Measurements from ENCODE around the gene PLEKHG3.
"Not testable (repeated sequence)": the region's sequence is repeated elsewhere in the genome, so short reads cannot be mapped to it uniquely, and the experiment has no call there.

Gene PLEKHG3

DNA sequence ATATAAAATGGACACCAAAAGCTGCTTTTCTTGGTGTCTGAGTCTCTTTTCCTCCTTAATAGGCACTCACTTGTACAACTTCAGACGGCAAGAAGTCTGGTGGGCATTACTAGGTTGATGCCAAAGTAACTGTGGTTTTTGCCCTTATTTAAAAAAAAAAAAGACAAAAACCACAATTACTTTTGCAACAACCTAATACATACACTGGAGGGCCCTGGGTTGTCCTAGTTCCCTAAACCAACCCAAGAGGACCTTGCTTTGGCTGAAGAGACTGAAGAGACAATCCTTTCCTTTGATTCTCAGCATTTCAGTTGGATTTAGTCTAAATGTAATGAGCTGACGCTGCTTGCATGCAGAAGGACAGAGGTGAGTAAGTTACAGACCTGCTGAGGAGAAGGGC lies 16.2 kb upstream of the PLEKHG3 start:
- no peak for DNase-seq (ENCODE audit: low read depth in 2 of 2, low spot score in 1 of 2)

DNA sequence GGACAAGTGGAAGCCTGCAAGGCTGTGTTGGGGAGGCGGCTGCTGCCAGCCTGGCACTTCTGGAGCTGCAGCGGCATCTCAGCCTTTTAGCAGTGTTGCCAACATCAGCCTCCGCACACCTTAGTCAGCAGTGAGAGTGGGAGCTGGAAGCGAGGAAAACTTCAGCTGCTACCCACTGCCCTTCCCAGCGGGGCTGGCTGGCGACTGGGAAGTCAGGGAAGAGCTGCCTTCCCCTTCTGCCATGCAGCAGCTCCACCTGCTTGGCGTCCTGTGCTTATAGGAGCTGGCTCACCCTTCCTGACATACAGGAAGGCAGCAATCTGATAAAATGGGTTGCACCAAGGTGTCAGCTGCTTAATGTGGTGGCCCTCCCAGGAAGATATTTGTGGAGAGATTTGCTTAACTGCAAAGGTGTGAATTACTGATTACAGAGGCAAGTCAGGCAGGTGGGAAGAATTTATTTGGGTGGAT lies 15.4 kb upstream of the PLEKHG3 start:
- DNase-seq (ENCODE audit: low read depth in 2 of 2, low spot score in 1 of 2) = no peak

DNA sequence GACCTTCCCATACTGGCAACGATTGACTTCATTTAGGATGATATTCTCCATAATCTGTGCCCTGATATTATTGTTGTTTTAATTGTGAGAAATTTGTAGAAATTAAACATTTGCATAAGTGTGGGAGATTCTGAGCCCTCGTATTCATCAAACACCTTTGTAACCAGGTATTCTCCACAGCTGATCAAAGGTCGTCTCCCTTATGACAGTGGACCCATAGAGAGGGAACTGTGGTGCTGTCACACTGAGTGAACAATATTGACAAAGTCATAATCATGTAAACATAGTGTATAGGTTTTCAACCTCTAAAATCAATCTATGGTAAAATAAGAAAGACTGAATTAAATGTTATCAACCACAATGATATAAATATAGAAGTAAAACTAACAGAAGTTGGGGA lies 14.9 kb upstream of the PLEKHG3 start:
- no peak for DNase-seq (ENCODE audit: low read depth in 2 of 2, low spot score in 1 of 2)

DNA sequence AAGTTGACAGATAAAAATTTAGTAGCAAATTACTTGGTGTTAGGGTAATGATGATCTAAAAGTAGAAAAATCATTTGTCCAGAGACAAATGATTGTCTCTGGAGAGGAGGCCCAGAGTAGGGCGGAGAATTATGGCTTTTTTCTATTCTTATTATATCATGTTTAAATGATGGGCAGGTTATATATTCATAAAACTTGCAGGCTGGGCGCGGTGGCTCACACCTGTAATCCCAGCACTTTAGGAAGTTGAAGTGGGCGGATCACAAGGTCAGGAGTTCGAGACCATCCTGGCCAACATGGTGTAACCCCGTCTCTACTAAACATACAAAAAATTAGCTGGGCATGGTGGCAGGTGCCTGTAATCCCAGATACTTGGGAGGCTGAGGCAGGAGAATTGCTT lies 13.6 kb upstream of the PLEKHG3 start:
- DNase-seq (ENCODE audit: low read depth in 2 of 2, low spot score in 1 of 2) = not testable (repeated sequence)

DNA sequence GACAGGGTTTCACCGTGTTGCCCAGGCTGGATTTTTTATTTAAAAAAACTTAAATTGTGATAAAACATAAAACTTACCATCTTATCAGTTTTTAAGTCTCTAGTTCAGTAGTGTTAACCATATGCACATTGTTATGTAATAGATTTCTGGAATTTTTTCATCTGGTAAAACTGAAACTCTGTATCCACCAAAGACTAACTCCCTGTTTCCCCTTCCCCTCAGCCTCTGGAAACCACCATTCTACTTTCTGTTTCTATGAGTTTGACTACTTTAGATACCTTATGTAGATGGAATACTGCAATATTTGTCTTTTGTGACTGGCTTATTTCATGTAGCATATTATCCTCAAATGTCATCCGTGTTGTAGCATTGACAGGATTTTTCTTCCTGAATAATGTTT lies 12.8 kb upstream of the PLEKHG3 start:
- no peak for DNase-seq (ENCODE audit: low read depth in 2 of 2, low spot score in 1 of 2)

DNA sequence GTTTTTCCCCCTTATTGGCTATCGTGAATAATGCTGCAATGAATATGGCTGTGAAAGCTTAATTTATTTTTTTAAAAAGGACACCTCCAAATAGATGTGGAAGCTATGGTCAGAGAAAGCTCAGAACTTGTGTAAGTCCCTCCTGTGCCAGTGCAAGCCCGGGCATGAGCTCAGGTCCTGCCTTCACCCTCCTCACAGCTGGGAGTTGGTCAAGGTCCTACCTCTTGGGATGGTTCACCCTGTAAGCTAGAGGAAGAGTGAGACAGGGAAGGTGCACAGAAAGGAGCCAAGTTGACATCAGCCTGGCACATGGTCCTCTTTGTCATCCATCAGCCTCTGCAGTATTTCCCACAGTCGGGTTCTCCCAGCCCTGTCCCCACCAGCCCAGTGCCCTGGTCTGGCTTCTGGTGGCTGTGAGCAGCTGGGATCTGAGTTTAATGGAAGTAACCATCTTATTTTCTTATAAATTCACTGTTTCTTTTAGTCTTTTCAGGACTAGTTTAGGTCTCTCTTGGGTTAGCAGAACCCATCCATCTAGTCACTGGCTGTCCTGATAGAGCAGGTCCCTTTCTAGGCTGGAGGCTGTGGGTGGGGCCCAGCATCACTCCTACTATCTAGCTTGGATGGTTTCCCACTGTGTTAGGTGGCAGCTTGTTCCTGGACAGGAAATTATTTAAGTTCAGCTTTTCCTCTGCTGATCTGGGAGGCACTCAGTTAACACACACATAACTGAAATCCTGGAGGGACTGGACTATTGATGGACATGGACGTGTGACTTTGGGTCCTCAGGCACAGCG lies 11.8 kb upstream of the PLEKHG3 start:
- no peak for DNase-seq (ENCODE audit: low read depth in 2 of 2, low spot score in 1 of 2)

DNA sequence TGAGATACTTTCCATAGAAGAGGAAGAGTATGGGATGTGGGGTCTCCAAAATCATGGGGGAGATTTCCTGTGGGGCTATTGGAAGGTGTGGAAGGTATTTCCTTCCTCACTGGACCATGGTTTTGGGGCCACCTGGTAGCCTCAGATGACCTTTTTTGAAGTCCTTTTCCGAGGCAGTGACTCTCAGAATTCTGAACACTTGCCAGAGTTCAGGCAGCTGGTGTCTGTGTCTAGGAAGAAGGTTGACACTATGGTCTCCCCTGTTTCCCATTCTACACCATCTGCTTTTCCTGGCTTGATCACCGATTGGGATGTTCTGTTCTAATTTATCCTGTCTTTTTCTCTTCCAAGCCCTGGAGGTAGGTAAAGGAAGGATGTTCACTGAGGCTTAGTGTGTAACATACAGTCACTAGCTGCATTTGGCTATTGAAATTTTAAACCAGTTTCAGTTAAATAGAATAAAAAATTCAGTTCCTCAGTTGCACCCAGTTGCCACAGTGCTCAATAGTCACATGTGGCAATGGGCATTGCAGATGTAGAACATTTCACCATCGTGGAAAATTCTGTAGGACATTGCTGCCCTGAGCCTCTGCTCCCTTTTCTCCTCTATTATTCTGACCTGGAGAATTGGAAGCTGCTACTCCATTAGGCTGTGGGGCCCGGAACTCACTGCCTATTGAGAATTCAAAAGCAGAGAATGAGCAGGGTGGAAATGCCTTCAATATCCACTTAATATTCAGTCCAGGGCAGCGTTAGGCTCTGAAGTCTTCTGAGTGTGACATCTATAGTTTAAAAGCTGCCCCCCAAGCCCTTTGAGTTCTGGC lies 11.0 kb upstream of the PLEKHG3 start:
- no peak for DNase-seq (ENCODE audit: low read depth in 2 of 2, low spot score in 1 of 2)

DNA sequence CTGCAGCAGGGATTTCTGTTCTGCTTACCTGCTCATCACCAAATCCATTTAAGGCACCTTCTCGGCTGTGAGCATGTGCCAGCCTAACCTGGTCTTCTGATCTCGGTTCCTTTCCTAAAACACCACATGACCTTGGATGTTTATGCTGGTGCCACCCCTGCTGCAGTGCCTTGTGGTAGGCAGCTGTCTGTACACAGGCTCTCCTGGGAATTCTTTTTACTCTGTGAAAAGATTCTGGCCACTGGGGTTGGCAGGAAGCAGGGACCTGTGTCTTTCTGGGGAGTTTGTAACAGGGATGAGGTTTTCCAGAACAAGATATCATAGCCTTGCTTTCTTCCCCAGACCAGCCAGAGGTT lies 10.4 kb upstream of the PLEKHG3 start:
- no peak for DNase-seq (ENCODE audit: low read depth in 2 of 2, low spot score in 1 of 2)

DNA sequence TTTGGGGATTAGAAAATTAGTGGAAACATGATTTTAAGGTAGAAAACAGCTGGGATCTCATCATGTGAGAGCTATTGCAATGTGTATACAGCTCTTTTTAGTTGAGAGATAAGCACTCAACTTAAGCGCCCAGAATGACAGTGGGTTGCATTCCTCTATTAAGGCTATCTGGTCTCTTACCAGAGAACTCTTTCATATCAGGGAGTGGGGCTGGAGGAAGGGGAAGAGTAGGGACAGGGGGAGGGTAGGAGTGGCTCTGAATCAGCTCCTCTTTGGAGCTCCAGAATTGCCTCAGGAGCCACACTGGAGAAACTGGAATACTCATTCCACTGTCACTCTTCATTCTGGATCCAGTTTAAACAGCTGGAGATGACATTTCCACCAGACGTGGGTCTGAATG lies 9.2 kb upstream of the PLEKHG3 start:
- DNase-seq (ENCODE audit: low read depth in 2 of 2, low spot score in 1 of 2) = no peak

DNA sequence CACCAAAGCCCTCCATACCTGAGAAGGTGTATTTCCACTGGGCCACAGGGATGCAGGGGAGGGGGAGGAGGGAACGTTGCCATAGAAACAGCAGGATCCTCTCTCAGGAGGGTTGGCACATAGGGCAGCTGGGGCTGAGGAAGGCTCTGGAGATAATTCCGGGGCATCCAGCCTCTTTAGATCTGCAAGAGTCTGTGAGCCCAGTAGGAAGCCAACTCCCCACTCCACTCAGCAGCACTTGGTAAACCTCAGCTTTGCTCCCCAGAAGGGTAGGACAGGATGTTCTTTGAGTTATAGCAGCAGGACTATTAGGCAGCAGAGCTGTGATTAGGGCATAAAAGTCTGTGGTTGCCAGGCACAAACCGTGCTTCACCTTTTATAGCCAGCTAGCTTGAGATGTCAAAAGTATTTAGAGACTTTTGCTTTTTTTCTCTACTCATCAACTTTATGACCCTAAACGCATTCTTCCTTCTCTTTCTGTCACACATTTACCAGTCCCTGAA lies 7.8 kb upstream of the PLEKHG3 start:
- no peak for DNase-seq (ENCODE audit: low read depth in 2 of 2, low spot score in 1 of 2)

DNA sequence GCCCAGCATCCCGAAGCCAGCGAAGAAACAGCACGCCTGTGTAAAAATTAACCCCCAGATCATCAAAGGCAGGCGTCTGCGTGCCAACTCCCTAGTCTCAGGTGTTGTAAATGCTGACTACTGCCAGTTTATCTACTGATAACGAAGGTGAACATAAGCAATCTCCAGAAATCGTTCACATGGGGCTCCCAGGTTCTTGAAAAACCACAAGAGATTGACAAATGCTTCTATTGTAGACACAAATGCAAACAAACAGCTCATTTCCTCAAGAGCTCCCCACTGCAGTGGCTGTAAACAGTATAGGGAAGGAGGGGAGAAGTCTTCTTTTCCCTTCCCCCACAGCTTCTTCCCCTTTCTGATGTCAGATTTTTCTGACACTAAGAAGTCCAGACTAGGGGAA lies 5.3 kb upstream of the PLEKHG3 start:
- DNase-seq (ENCODE audit: low read depth in 2 of 2, low spot score in 1 of 2) = no peak

DNA sequence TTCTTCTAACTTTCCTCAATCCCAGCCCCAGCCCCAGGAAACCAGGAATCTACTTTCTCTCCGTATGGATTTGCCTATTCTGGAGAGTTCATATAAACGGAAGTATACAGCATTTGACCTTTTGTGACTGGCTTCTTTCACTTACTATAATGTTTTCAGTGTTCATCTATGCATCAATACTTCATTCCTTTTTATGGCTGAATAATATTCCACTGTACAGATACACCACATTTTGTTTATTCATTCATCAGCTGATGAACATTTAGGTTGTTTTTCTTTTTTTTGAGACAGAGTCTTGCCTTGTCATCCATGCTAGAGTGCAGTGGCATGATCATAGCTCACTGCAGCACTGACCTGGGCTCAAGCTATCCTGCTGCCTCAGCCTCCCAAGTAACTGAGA lies 3.9 kb upstream of the PLEKHG3 start:
- no peak for DNase-seq (ENCODE audit: low read depth in 2 of 2, low spot score in 1 of 2)

DNA sequence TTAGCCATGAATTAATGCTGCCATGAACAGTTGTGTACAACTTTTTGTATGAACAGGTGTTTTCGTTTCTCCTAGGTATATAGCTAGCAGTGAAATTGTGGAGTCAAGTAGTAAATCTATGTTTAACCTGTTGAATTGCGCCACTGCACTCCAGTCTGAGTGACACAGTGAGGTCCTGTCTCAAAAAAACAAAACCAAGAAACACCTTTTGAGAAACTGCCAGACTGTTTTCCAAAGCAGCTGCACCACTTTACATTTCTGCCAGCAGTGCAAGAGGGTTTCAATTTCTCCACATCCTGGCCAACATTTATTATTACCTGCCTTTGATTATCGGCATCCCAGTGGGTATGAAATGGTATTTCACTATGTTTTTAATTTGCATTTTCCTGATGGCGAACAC lies 3.3 kb upstream of the PLEKHG3 start:
- no peak for DNase-seq (ENCODE audit: low read depth in 2 of 2, low spot score in 1 of 2)

DNA sequence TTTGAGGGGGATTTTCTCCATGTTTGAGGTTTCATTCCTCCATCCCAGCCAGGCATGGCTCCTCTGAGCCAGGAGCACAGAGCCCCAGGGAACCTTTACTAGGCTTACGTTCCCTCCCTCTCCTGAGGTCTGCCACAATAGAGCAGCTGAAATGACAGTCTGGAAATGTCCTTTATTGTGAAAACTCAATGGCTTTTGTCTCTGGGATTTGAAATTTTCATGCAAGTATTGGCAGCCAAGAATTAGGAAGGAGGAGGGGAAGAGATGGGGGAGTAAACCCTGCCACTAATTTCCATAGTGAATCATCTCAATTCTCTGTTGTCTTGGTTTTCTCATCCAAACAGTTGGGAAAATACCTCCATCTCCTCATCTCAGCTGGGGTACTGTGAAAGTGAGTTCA lies 2.6 kb upstream of the PLEKHG3 start:
- no peak for DNase-seq (ENCODE audit: low read depth in 2 of 2, low spot score in 1 of 2)

DNA sequence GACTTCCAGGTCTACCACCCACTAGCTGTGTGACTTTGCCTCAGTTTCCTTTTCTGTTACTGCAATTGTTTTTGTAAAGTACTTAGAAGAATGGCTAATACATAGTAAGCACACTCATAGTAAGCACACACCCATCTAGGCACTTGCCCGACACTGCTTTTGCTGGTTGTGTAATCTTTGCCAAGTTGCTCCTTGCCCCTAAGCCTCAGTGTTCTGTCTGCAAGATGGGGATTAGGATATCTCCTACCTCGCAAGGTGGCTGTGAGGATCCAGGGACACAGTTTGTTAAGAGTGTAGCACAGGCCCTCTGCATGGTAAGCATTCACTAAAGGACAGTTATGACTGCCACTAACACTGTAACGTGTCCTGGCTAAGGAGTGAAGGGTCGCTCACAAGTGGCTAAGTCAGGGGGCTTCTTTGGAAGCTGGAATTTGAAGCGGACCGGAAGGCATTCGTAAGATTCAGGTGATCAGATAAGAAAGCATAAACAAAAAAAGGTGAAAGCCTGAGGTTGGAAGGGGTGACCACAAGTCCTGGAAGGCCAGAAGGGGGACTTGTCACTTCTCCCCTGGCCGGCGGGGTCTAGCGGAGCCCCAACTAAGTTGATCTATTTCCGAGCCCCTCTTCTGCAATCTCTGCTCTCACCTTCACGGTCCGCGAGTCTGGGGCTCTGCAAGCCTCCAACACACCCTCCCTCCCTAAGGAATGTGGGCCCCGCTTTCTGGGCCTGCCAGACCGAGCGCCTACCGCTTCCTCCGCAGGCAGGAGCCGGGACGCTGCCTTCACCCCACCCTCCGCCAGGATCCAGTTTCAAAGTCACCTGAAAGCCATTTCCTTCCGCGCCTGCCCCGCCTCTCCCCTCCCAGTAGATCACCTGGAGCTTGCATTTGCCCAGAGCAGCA lies 1.5 kb upstream of the PLEKHG3 start:
- DNase-seq (ENCODE audit: low read depth in 2 of 2, low spot score in 1 of 2) = no peak

DNA sequence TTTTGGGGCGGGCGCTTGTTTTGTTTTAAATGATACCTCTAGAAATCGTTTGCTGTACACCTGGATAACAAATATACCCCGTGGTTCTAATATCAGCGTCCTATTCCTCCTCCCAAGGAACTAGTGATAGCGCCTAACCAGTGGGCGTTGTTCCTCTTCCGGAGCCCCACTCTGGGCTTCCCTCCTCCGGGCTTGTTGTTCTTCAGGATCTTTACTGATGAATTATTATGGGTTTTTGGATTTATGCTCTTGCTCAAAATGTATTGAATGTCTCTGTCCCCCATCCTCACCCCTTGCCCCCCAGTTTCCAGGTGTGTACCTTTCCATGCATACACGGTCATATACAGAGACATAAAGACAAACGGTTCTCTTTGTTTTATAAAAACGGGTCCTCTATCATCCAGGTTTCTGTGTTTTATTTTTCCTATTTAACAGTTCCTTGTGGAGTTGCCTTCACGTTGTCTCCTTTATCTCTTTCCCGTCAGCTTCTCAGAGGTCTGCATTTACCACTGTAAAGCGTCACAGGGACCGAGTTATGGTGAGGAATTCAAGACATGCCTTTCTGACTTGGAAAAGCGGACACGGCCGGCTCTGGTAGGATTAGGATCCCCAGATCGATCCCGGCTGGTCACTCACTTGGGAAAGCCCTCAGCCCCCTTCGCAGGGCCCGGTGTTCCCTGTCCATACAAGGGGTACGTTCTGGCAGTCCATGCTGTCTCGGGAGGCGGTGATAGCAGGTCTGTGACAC lies 655 bp upstream of the PLEKHG3 start:
- no peak for DNase-seq (ENCODE audit: low read depth in 2 of 2, low spot score in 1 of 2)

DNA sequence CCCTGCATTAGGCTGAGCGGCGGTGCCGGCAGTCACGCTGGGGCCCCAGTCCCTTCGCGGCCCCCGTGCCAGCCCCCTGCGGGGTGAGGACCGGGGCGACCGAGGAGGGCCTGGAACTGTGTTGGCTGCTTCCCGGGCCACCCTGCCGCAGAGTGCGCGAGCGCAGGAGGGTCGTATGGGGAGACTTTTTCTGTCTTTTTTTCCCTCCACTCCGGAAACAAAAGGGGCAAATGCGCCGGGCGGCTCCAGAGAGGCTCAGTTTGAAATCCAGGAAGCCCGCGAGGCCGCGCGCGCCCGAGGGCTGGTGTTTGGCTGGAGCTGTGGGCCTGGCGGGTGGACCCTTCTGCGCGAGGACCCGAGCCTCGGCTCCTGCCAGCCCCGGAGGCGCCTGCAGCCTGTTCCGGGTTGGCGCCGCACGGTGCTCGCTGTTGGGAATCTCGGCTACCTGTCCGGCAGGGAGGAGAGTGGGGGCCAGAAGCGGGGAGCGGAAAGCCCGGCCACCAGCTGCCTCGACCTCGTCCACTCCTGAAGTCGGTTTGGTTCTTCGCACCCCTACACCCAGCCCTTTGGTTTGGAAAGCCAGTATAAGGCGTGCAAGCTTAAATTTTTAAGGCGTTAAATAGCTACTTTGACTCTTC lies 638 bp downstream of the PLEKHG3 start:
- no peak for DNase-seq (ENCODE audit: low read depth in 2 of 2, low spot score in 1 of 2)

DNA sequence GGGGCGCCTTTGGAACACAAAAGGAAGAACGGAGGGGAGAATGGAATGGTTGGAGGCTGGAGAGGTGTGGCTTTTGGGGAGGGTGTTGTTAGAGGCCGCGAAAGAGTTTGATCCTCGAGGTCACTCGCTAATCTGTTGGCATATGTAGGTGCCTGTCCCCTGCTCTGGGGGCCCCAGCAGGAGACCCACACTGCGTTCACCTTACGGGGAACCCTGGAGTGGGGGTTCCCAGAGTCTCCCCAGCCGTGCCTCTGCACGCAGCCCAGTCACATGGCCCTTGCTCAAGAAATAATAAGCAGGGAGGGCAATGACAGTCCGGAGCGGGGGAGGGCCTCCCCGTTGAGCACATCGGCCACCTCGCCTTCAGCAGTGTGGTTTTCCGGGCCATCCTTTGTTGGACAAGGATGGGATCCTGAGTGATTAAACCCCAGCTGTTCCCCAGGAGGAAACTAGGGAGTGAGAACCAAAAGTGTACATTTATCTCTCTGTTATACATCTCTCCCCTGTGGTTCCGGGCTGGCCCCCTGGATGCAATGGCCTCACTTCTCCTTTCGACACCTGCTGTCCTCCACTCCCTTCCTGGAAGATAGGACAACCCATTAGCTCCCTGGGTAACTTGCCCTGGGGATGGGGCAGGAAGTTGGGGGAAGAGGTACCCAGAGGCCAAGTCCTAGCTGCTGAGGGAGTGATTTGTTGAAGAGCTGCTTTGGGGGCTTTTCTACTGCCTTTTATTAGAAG lies 1.3 kb downstream of the PLEKHG3 start:
- DNase-seq (ENCODE audit: low read depth in 2 of 2, low spot score in 1 of 2) = no peak

DNA sequence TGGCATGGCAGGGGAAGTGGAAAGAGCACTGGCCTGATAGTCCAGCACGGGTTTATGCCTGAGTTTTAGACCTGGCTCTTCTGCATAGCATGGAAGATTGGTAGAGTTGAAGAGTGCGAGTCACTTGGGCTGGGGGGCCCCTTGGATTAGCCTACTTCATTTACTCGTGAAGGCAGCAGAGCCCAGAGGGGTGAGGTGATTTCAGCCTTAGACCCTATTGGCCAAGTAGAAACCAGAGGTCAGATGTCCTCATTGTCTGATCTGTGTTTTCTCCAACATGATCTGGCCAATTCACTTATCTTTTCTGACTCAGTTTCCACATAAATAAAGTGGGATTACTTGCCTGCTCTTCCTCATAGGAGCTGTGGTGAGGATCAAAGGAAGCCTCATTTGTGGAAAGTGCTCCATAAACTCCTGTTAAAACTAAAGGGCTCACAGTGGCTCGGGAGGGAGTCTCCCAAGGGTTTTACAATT lies 1.9 kb downstream of the PLEKHG3 start:
- no peak for DNase-seq (ENCODE audit: low read depth in 2 of 2, low spot score in 1 of 2)
